ENCODE measurements around the gene KCNAB2.

Gene KCNAB2

GRCh38 chr1:6024376-6024775 is 21.3 kb upstream of the KCNAB2 start:
- H3K4me1 ChIP-seq (ENCODE audit: low read length) = peaks cover 24% of the 10 kb centered on the region
- peak overlapping the region; percentile 77 for H3K27ac ChIP-seq (ENCODE audit: low read length)
- H3K9ac ChIP-seq (ENCODE audit: low read length) = peak overlapping the region; percentile 69; the same call in 1 of the 2 replicates
- peak overlapping the region; percentile 96 for H3K4me2 ChIP-seq (ENCODE audit: low read depth, low read length)
- H3K9me2 ChIP-seq (replicated peaks; ENCODE audit: insufficient read depth, low read length) = no peaks in the 10 kb centered on the region
- peak overlapping the region; percentile 73; the same call in 1 of the 2 replicates for H3K4me3 ChIP-seq (ENCODE audit: low read length)
- no peaks in the 10 kb centered on the region; the same call in 1 of the 2 replicates for H3K36me3 ChIP-seq (replicated peaks; ENCODE audit: insufficient read depth, low read length)
- H2AFZ ChIP-seq (ENCODE audit: low read length) = no peak overlapping the region
- no peaks in the 10 kb centered on the region for H3K9me3 ChIP-seq (replicated peaks; ENCODE audit: insufficient read depth, low read length)
- peak; percentile 89 for DNase-seq
- peaks cover 48% of the 10 kb centered on the region for H3K79me2 ChIP-seq (ENCODE audit: low read length)
- peaks cover 21% of the 10 kb centered on the region for H3F3A ChIP-seq (ENCODE audit: insufficient read depth, low read length)
- no peak for TF ChIP-seq EZH2 (optimal IDR thresholded peaks at IDR 0.05; ENCODE audit: low read depth, low read length)
- no peak for TF ChIP-seq EZH2phosphoT487 (IDR thresholded peaks at IDR 0.05; ENCODE audit: low read length)
- TF ChIP-seq CTCF (IDR thresholded peaks at IDR 0.05; ENCODE audit: low read length) = no peak
- H3K27me3 ChIP-seq (replicated peaks; ENCODE audit: insufficient read depth, low read length) = no peaks in the 10 kb centered on the region
- no peaks in the 10 kb centered on the region for H4K20me1 ChIP-seq (ENCODE audit: insufficient read depth, low read length)

- no peaks in the 10 kb centered on the region for H3K27me3 ChIP-seq (replicated peaks; ENCODE audit: insufficient read depth, low read length)
- H3K4me2 ChIP-seq (ENCODE audit: low read depth, low read length) = peak overlapping the region; percentile 96
- peaks cover 3% of the 10 kb centered on the region; the same call in 1 of the 2 replicates for H3K36me3 ChIP-seq (replicated peaks; ENCODE audit: insufficient read depth, low read length)
- peak overlapping the region; percentile 69 for H3K9ac ChIP-seq (ENCODE audit: low read length)
- H2AFZ ChIP-seq (ENCODE audit: low read length) = no peak overlapping the region
- peaks cover 21% of the 10 kb centered on the region for H3F3A ChIP-seq (ENCODE audit: insufficient read depth, low read length)
- peak; percentile 47 for DNase-seq
- H3K4me1 ChIP-seq (ENCODE audit: low read length) = peaks cover 24% of the 10 kb centered on the region
- H3K9me3 ChIP-seq (replicated peaks; ENCODE audit: insufficient read depth, low read length) = no peaks in the 10 kb centered on the region
- H3K79me2 ChIP-seq (ENCODE audit: low read length) = peaks cover 59% of the 10 kb centered on the region
- no peaks in the 10 kb centered on the region for H3K9me2 ChIP-seq (replicated peaks; ENCODE audit: insufficient read depth, low read length)
- H3K27ac ChIP-seq (ENCODE audit: low read length) = peak overlapping the region; percentile 77
- TF ChIP-seq EZH2 (optimal IDR thresholded peaks at IDR 0.05; ENCODE audit: low read depth, low read length) (no peak), EZH2phosphoT487 (IDR thresholded peaks at IDR 0.05; ENCODE audit: low read length) (no peak), CTCF (IDR thresholded peaks at IDR 0.05; ENCODE audit: low read length) (no peak)
- no peaks in the 10 kb centered on the region for H4K20me1 ChIP-seq (ENCODE audit: insufficient read depth, low read length)
- H3K4me3 ChIP-seq (ENCODE audit: low read length) = peak overlapping the region; percentile 73
Observed at GRCh38 chr1:6025269-6026094, 20.2 kb upstream of the KCNAB2 start.

- H3K9me3 ChIP-seq (replicated peaks; ENCODE audit: insufficient read depth, low read length) = no peaks in the 10 kb centered on the region
- H3K27me3 ChIP-seq (replicated peaks; ENCODE audit: insufficient read depth, low read length) = no peaks in the 10 kb centered on the region
- DNase-seq = peak; percentile 97
- no peaks in the 10 kb centered on the region for H4K20me1 ChIP-seq (ENCODE audit: insufficient read depth, low read length)
- H3K79me2 ChIP-seq (ENCODE audit: low read length) = peaks cover 66% of the 10 kb centered on the region
- H3K9me2 ChIP-seq (replicated peaks; ENCODE audit: insufficient read depth, low read length) = no peaks in the 10 kb centered on the region
- TF ChIP-seq EZH2 (optimal IDR thresholded peaks at IDR 0.05; ENCODE audit: low read depth, low read length) = no peak
- TF ChIP-seq CTCF (IDR thresholded peaks at IDR 0.05; ENCODE audit: low read length) = no peak
- no peak for TF ChIP-seq EZH2phosphoT487 (IDR thresholded peaks at IDR 0.05; ENCODE audit: low read length)
- H3F3A ChIP-seq (ENCODE audit: insufficient read depth, low read length) = peaks cover 21% of the 10 kb centered on the region
- H3K27ac ChIP-seq (ENCODE audit: low read length) = peak overlapping the region; percentile 77; the same call in 1 of the 2 replicates
- peaks cover 24% of the 10 kb centered on the region for H3K4me1 ChIP-seq (ENCODE audit: low read length)
- peaks cover 5% of the 10 kb centered on the region; the same call in 1 of the 2 replicates for H3K36me3 ChIP-seq (replicated peaks; ENCODE audit: insufficient read depth, low read length)
- peak overlapping the region; percentile 24; the same call in 1 of the 2 replicates for H2AFZ ChIP-seq (ENCODE audit: low read length)
- peak overlapping the region; percentile 69 for H3K9ac ChIP-seq (ENCODE audit: low read length)
- peak overlapping the region; percentile 96 for H3K4me2 ChIP-seq (ENCODE audit: low read depth, low read length)
- peak overlapping the region; percentile 73 for H3K4me3 ChIP-seq (ENCODE audit: low read length)
Observed at GRCh38 chr1:6026095-6026809, 19.4 kb upstream of the KCNAB2 start.

All from MM.1S (cell line).